ENCODE measurements around the gene TLE6. TPM values are rescaled to one million over a fixed set of nuclear protein-coding genes. Genes with fewer than 3 reads are reported as not detected.
"Not testable (repeated sequence)": the region's sequence is repeated elsewhere in the genome, so short reads cannot be mapped to it uniquely, and the experiment has no call there.

Gene TLE6
- 0.27 TPM for total RNA-seq

DNA sequence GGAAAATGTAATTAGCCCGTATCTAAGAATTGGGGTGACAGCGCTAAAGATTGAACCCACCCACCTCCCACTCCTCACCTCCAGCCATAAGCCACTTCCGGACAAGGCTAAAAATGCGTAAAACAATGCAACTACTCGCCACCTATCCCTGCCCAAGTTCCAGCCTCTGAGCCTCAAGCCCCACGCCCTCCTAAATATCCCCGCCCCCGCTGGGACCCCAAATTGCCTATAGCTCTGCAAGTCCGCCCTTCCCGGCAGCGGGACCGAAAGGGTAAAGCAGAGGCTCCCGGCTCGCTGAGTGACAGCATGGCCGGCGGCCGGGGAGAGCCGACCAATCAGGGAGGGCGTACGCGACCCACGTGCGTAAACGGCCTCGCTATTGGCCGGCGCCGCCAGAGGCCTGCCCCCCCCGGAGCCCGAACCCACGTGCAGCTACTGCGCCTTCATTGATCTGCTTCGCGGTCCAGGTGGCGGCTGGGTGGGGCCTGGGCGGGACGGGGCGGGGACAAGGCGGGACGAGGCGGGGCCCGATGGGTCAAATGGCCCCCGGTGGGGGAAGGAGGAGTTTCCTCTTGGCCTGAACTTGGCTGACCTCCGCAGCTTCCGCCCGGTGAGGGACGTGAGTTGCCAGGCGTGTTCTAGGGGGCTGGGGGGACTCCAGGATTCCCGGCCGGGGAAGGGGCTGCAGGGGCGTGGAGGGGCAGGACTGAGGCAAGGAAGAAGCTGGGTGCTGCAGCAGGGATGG is at the start of gene TLE6:
Gene TLE6, plus strand, starts transcription at position 564 of the 745 bp plus-strand sequence. CDS start 670 bp downstream, outside the sequence.
- DNase-seq (ENCODE audit: low read depth in 2 of 3, low spot score in 2 of 3), result peak; percentile 80 to 94 (median 94)

DNA sequence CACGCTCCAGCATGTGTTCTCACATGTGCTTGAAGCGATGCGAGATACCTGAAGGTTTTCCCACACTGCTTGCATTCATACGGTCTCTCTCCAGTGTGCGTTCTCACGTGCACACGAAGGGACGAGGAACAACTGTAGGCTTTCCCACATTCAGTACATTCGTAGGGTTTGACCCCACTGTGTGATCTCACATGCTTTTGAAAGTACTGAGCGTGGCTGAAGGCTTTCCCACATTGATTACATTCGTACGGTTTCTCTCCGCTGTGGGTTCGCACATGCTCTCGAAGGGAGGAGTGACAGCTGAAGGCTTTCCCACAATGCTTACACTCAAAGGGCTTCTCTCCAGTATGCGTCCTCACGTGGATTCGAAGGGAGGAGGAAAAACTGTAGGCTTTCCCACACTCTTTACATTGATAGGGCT is 43.9 kb upstream of the TLE6 start:
- peak in 1 of 3 donors; percentile 29 for DNase-seq (ENCODE audit: low read depth in 2 of 3, low spot score in 2 of 3)

DNA sequence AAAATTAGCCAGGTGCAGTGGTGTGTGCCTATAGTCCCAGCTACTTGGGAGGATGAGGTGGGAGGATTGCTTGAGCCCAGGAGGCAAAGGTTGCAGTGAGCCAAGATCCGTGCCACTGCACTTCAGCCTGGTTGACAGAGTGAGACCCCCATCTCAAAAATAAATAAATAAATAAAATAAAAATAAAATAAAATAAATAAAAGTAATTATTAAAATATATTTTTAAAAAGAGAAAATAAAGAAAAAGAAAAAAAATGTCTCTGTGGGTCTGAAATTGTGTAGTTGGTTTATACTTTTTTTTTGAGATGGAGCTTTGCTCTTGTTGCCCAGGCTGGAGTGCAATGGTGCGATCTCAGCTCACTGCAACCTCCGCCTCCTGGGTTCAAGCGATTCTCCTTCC is 41.5 kb upstream of the TLE6 start:
- DNase-seq (ENCODE audit: low read depth in 2 of 3, low spot score in 2 of 3), result not testable (repeated sequence)

DNA sequence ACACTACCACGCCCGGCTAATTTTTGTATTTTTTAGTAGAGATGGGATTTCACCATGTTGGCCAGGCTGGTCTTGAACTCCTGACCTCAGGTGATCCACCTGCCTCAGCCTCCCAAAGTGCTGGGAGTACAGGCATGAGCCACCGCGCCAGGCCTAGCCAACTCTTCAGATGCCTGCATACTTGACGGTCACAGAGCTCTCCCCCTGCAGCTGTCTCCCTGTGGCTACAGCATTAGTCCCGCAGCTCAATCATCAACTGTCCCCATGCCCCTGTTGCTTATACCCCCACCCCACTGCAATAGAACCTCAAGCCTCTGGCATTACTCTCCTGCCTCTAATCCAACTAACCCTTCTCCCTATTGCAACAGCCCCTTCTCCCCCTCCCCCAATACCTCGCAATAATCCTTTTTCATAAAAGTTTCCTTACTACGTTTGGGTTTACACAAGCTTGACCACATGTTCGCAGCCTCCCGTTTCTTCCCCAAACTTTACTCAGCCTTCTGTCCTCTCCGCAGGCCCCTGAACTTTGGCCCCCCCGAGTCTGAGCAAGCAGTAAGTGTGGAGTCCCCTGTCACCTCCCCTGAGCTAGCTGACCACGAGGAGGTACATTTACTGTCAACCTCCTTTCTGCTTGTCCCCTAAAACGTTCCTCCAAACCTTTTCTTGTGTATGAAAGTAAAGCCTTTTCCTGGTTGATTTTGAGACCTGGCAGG is 34.3 kb upstream of the TLE6 start:
- DNase-seq (ENCODE audit: low read depth in 2 of 3, low spot score in 2 of 3), result no peak

DNA sequence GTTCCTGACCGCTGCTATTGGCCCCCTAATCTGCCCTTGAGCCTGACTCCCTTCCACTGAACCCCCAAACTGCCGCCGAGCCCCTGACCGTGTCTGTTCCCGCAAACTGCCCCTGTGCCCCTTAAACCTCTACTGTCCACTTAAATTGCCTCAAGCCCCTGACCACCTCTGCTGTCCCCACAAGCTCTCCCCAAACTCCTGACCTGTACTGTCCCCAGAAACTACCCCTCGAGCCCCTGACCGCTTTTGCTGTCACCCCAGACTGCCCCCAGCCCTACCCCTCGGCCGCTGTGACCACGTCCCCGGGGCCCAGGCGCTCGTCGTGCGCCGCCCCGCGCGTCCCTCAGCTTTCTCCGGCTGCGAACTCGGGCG is 33.0 kb upstream of the TLE6 start:
- no peak for DNase-seq (ENCODE audit: low read depth in 2 of 3, low spot score in 2 of 3)

DNA sequence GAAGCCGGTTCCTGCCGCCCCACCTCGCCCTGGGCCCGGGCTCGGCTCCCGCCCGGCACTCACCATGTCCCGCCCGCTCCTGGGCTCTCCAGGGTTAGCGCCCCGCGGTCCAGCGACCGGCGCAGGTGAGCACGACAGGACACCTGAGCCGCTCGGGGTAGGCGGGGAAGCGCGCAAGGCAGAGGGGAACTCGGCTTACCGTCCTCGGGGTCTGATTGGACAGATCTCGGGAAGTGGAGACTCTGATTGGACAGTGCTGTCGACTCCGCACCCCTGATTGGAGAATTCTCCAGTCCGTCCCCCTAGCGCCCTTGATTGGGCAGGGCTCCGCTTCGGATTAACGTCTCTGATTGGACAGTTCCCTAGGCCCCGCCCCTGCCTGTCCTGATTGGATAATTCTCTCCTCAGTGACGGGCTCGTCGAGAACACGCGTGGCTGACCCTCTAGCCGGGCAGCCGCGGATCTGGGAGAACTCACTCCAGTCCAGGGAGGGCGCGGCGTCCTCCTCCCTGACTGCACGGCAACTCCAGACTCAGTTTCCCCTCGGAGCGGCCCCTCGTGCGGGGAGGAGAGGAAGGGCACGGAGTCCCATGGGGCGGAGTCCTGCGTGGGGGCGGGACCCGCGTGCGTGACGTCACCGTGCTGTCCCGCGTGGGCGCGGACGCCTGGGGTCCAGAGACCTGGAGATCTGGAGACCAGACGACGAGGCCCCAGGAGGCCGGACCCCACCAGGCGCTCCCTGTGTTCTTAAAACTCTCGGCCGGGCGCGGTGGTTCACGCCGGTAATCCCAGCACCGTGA is 32.4 kb upstream of the TLE6 start, which contains the start of gene ZNF77:
Gene ZNF77, minus strand, starts transcription at position 197 of the 800 bp plus-strand sequence. Its CDS starts 131 bp downstream, at position 66.
- DNase-seq (ENCODE audit: low read depth in 2 of 3, low spot score in 2 of 3), result peak; percentile 94 to 99 (median 98)

DNA sequence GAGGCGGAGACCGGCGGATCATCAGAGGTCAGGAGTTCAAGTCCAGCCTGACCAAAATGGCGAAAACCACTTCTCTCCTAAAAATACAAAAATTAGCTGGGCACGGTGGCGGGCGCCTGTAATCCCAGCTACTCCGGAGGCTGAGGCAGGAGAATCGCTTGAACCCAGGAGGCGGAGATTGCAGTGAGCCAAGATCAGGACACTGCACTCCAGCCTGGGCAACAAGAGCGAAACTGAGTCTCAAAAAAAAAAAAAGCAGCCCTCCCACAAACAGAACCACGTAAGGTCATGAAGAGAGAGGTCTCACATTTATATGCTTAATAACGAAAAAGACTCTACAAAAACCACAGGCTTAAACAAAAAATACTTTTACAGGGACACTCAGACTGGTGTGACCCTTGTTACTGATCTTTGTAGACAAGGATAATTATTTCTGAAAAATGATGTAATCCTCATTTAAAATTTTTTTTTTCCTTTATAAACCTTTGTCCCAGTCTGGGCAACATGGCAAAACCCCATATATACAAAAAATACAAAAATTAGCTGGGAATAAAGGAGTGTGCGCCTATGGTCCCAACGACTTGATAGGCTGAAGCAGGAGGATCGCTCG is 31.7 kb upstream of the TLE6 start:
- no peak for DNase-seq (ENCODE audit: low read depth in 2 of 3, low spot score in 2 of 3)

DNA sequence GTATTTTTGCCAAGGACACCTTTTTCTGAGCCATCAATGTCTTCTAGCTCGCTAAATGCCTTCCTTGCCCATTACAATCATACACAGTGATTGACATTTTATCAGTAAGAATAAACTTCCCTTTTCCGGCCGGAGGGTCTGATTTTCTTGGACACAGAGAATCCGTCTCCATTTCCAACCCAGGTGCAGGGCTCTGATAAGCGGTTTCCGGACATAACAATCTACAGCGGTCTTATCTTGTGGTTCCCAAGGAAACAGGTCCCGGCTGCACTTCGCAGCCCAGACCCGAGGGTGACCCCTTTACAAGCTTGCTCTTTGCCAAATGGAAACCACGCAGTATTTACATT is 27.5 kb upstream of the TLE6 start:
- DNase-seq (ENCODE audit: low read depth in 2 of 3, low spot score in 2 of 3), result peak in 2 of 3 donors; percentile 88 to 94

DNA sequence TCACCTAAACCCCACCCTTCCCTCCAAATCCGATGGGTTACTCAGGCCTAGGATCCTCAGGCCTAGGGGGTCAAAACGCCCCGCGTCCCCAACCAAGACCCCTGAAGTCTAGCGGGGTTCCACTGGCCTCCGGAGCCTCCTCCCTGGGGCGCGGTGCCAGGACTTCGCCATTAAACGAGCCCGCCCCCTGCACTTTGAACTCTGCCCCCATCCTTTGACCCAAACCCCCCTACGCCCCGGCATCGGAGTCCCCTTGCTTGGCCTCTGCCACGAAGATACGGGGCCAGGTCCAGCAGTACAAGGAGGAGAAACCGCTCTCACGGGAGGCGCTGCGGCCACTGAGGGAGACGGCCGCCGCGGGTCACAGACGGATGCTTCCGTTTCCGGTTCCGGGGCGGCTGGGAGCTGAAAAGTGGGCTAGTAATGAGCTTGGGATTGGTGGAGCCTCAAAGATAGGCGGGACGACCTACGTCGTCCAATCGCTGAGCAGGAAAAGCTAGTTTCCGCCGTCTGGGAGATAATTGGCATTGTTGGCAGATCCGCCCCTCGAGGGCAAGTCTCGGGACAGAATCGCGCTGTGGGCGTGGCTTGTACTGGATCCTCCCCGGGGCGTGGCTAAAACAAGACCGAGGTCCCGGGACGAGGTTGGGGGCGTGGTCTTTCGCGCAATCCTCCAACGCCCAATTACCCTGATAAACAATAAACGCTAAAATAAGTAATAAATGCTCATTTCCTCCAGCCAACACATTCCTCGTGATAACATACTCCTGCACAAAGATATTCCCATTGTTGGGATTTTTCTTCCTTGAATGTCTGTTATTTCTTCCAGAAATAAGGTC is 26.9 kb upstream of the TLE6 start:
- peak; percentile 97 to 99 (median 99) for DNase-seq (ENCODE audit: low read depth in 2 of 3, low spot score in 2 of 3)

DNA sequence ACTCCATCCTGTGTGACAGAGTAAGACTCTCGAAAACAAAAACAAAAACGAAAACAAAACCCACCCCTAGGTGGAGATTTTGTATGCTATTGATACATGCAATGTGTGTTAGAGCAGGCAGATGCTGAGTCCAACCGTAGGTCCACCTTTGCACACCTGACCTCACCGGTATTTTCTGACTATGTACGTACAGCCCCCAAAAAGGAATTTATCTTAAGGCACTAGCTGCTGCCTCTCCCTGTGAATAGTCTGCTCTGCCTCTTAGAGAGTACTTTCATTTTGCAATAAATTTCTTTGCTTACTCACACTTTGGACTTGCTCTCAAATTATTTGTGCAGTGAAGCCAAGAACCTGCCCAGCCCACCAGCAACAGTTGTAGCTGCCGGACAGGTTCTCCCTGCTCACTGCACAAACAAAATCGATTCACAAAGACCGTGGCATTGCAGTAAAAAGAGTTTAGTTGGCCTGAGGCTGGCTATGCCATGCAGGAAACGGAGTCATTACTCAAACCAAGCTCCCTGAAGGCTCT is 24.3 kb upstream of the TLE6 start:
- DNase-seq (ENCODE audit: low read depth in 2 of 3, low spot score in 2 of 3), result no peak

DNA sequence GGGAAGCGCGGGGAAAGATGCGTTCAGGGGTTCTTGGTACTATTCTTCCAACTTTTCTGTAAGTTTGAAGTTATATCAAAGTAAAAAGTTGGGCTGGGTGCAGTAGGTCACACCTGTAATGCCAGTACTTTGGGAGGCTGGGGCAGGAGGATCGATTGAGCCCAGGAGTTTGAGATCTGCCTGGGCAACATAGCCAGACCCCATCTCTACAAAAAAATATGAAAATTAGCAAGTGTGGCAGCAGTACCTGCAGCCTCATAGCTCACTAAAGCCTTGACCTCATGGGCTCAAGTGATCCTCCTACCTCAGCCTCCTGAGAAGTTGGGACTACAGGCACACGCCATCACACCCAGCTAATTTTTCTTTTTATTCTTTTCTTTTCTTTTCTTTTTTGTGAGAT is 20.2 kb upstream of the TLE6 start:
- no peak for DNase-seq (ENCODE audit: low read depth in 2 of 3, low spot score in 2 of 3)

DNA sequence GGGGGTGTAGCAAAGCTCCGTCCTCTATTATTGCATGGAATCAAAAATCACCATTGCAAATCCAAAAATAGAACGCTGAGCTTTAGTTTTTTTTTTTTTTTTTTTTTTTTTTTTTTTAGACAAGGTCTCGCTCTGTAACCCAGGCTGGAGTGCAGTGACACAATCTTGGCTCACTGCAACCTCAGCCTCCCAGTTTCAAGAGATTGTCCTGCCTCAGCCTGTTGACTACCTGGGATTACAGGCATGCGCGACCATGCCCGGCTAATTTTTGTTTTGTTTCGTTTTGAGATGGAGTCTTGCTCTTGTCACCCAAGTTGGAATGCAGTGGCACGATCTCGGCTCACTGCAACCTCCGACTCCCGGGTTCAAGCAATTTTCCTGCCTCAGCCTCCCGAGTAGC is 17.2 kb upstream of the TLE6 start:
- DNase-seq (ENCODE audit: low read depth in 2 of 3, low spot score in 2 of 3), result no peak

DNA sequence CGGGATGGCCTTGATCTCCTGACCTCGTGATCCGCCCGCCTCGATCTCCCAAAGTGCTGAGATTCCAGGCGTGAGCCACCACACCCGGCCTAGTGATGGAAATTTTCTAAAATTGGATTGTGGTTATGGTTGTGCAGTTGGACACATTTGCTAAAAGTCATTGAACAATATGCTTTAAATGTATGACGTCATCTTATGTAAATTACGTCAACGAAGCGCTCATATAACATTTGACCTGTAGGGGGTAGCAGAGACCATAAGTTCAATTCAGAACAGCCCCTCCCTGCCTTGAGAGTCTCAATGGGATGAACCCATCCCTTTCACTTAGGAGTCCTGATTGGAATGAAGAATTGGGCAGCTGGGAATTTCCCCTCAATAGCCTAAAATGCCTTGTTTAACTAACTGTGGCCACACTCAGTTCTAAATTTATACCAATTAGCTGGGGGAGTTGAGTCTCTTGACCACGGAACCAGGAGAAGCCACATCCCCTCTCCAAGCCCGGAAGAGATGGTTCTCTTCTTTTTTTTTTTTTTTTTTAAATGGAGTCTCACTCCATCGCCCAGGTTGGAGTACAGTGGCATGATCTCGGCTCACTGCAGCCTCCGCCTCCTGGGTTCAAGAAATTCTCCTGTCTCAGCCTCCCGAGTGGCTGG is 15.2 kb upstream of the TLE6 start:
- DNase-seq (ENCODE audit: low read depth in 2 of 3, low spot score in 2 of 3), result peak; percentile 50 to 88 (median 84)

DNA sequence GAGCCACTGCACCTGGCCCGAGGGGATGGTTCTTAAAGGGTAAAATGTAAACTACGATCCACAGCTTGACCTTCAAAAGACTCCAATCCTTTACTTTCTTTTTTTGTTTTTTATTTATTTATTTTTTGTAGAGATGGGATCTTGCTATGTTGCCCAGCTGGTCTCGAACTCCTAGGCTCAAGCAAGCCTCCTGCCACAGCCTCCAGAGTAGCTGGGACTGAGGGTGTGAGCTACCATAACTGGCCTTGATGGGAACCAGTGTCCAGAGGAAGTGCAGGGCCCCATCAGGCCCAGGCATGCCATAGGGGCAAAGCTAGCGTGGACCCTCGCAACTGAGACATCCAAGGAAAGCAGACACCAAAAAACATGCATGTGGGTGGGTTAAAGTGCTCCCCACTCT is 14.2 kb upstream of the TLE6 start:
- no peak for DNase-seq (ENCODE audit: low read depth in 2 of 3, low spot score in 2 of 3)

DNA sequence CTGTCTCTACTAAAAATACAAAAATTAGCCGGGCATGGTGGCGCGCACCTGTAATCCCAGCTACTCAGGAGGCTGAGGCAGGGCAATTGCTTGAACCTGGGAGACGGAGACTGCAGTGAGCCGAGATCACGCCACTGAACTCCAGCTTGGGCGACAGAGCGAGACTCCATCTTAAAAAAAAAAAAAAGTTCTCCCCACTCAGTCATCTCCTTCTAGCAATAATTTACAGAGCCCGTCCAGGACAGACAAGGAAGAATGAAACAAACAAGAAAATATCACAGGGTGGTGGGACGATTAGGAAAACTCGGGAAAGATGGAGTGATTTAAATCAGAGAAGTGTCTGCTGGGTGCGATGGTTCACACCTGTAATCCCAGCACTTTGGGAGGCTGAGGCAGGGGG is 13.7 kb upstream of the TLE6 start:
- DNase-seq (ENCODE audit: low read depth in 2 of 3, low spot score in 2 of 3), result not testable (repeated sequence)

DNA sequence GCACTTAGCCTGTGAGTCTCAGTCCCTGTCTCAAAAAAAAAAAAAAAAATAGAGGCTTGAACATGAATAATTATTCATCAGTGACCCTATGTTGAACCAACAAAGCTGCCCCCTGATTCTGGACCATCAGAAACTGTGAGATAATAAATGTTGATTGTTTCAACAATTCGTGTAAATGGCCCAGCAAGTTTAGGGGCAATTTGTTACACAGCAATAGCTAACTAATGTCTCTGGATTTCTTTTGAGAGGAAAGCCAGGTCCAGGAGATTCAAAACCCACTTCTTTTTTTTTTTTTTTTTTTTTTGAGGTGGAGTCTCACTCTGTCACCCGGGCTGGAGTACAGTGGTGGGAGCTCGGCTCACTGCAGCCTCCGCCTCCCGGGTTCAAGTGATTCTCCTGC is 12.5 kb upstream of the TLE6 start:
- no peak for DNase-seq (ENCODE audit: low read depth in 2 of 3, low spot score in 2 of 3)

DNA sequence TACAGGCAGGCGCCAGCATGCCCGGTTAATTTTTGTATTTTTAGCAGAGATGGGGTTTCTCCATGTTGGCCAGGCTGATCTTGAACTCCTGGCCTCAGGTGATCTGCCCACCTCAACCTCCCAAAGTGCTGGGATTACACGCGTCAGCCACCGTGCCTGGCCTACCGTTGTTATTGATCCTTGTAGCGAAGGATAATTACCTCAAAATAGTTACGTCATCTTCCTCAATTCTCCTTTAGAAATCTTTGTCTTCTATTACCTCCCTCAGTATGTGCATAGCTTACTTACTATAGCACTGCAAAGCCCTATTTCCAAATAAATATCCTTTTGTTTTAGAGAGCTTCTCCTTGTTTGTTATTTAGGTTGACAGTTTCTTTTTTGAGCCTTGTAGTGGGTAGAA is 9.4 kb upstream of the TLE6 start:
- no peak for DNase-seq (ENCODE audit: low read depth in 2 of 3, low spot score in 2 of 3)

DNA sequence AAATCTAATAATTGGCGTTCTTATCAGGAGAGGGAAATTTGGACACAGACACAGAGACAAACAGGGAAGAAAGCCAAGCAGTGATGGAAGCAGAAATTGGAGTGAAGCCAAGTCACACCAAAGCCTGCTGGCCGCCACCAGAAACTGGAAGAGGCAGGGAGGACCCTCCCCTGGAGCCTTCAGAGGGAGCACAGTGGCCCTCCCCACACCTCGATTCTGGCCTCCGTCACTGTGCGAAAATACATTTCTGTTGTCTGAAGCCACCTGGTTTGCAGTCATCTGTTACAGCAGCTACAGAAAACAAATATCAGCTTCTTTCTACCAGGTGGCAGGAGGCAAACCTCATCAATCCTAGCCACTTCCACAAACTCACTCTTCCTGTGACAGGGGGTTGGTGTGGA is 8.3 kb upstream of the TLE6 start:
- peak in 1 of 3 donors; percentile 38 for DNase-seq (ENCODE audit: low read depth in 2 of 3, low spot score in 2 of 3)

DNA sequence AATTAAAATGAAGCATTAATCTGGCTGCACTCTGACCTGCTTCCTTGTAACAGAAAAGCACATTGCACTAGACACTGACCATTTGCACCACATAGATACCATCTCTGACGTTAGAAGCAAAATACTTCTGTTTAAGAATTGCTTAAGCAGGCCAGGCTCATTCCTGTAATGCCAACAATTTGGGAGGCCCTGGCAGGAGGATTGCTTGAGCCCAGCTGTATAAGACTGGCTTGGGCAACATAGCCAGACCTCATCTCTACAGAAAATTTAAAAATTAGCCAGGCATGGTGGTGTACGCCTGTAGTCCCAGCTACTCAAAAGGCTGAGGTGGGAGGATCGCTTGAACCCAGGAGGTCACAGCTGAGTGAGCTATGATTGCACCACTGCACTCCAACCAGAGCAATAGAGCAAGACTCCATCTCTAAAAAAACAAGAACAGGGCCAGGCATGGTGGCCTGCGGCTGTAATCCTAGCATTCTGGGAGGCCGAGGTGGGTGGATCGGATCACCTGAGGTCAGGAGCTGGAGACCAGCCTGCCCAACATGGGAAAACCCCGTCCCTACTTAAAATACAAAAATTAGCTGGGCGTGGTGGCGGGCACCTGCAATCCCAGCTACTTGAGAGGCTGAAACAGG is 7.0 kb upstream of the TLE6 start:
- no peak for DNase-seq (ENCODE audit: low read depth in 2 of 3, low spot score in 2 of 3)

Measured in hematopoietic multipotent progenitor cell (in vitro differentiated cells).